CD4-positive, CD25-positive, alpha-beta regulatory T cell (primary cell): ENCODE results near the gene KMT2E. TPM values are rescaled to one million over a fixed set of nuclear protein-coding genes. Genes with fewer than 3 reads are reported as not detected.

Source experiments
- ATAC-seq, 2 donors: fragments of 150-1000 bp; cut with Tn5 transposase; one replicate each; pipeline ENCODE4 v1.10.0; 2021; ENCODE audit warnings: low read depth in 2 of 2, moderate number of reproducible peaks in 2 of 2, moderate library complexity in 1 of 2
- DNase-seq, 3 donors: peaks; one replicate each; pipeline versions ENCODE4 v3.0.0 to v3.0.0-alpha.2; 2012 to 2022; ENCODE audit warnings: mixed read lengths in 1 of 3
- H3K27ac ChIP-seq: one replicate; pipeline ENCODE4 v1.7.0; 2013; ENCODE audit warnings: mild to moderate bottlenecking, low read length; ENCODE audit not compliant: insufficient read depth, poor library complexity, severe bottlenecking
- H3K27me3 ChIP-seq: one replicate; pipeline ENCODE4 v1.7.0; 2013; ENCODE audit warnings: low read length; ENCODE audit not compliant: control insufficient read depth, insufficient read depth
- H3K36me3 ChIP-seq: one replicate; pipeline ENCODE4 v1.7.0; 2013; ENCODE audit warnings: mild to moderate bottlenecking, low read length, moderate library complexity; ENCODE audit not compliant: control insufficient read depth, insufficient read depth
- H3K4me1 ChIP-seq: 2 replicates; pipeline ENCODE4 v1.7.0; 2013; ENCODE audit warnings: mild to moderate bottlenecking, low read length; ENCODE audit not compliant: insufficient read depth, control insufficient read depth, poor library complexity, severe bottlenecking
- H3K4me3 ChIP-seq: one replicate; pipeline ENCODE4 v1.7.0; 2013; ENCODE audit warnings: low read depth, mild to moderate bottlenecking, low read length, moderate library complexity
- H3K9me3 ChIP-seq, 2 experiments: 1 replicate in 1 of 2; 2 replicates in 1 of 2; pipeline ENCODE4 v1.7.0; 2013; ENCODE audit warnings: low read length in 2 of 2, mild to moderate bottlenecking in 1 of 2, moderate library complexity in 1 of 2; ENCODE audit not compliant: control insufficient read depth in 2 of 2
- H3K27ac Mint-ChIP-seq, 3 donors: one replicate each; pipeline ENCODE4 v1.8.0; 2020 to 2022; ENCODE audit warnings: mild to moderate bottlenecking in 3 of 3, mixed read lengths in 3 of 3, moderate library complexity in 2 of 3
- H3K27me3 Mint-ChIP-seq: one replicate; pipeline ENCODE4 v1.8.0; 2022; ENCODE audit warnings: mild to moderate bottlenecking, mixed read lengths
- H3K36me3 Mint-ChIP-seq: one replicate; pipeline ENCODE4 v1.8.0; 2020; ENCODE audit warnings: mixed read lengths
- H3K4me1 Mint-ChIP-seq, 4 donors: one replicate each; pipeline ENCODE4 v1.8.0; 2020 to 2022; ENCODE audit warnings: mixed read lengths in 4 of 4, mild to moderate bottlenecking in 1 of 4
- H3K4me3 Mint-ChIP-seq, 4 donors: one replicate each; pipeline ENCODE4 v1.8.0; 2020 to 2022; ENCODE audit warnings: mild to moderate bottlenecking in 4 of 4, mixed read lengths in 4 of 4, moderate library complexity in 3 of 4
- H3K9me3 Mint-ChIP-seq, 7 donors: one replicate each; pipeline ENCODE4 v1.8.0; 2020 to 2022; ENCODE audit warnings: mixed read lengths in 7 of 7, mild to moderate bottlenecking in 3 of 7, moderate library complexity in 2 of 7
- polyA plus RNA-seq, 4 donors: library from polyadenylated mRNA; unstranded; fragments of 300-500 nt; fragmentation: Illumina TruSeq; gene quantifications; one replicate each; pipeline ENCODE4 v1.2.3, GENCODE V29; 2021
- total RNA-seq: library from RNA; stranded (reverse); gene quantifications from one replicate; pipeline ENCODE4 v1.2.3, GENCODE V29; 2022

Gene KMT2E
- total and polyA plus RNA-seq, 5 donors from 2014 or later: 146 to 360 (median 186) TPM

DNA sequence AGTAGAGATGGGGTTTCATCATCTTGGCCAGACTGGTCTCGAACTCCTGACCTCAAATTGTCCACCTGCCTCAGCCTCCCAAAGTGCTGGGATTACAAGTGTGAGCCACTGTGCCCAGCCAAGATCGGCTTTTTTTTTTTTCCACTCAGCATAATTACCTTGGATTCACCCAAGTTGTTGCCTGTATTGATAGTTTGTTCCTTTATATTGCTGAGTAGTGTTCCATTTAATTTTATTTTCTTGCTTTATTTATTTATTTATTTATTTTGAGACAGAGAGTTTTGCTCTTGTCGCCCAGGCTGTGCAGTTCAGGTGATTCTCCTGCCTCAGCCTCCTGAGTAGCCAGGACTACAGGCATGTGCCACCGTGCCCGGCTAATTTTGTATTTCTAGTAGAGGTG, 21.3 kb downstream of the KMT2E start:
- Histone ChIP-seq H3K4me1 (peaks cover 79% of the 10 kb centered on the region), H3K36me3 (peaks cover 7% of the 10 kb centered on the region), H3K9me3 (no peaks in the 10 kb centered on the region), H3K27ac (no peak overlapping the region), H3K4me3 (no peak overlapping the region), H3K27me3 (no peaks in the 10 kb centered on the region)
- Mint-ChIP-seq H3K4me3 (peak overlapping the region in 3 of 4 donors; percentile 62 to 75 (median 72)), H3K9me3 (no peaks in the 10 kb centered on the region), H3K27me3 (no peaks in the 10 kb centered on the region), H3K4me1 (peaks cover 38 to 77% (median 52%) of the 10 kb centered on the region in 4 donors), H3K36me3 (peaks cover 2% of the 10 kb centered on the region), H3K27ac (peak overlapping the region in 1 of 3 donors; percentile 54)
- ATAC-seq: no peak
- no peak for DNase-seq

DNA sequence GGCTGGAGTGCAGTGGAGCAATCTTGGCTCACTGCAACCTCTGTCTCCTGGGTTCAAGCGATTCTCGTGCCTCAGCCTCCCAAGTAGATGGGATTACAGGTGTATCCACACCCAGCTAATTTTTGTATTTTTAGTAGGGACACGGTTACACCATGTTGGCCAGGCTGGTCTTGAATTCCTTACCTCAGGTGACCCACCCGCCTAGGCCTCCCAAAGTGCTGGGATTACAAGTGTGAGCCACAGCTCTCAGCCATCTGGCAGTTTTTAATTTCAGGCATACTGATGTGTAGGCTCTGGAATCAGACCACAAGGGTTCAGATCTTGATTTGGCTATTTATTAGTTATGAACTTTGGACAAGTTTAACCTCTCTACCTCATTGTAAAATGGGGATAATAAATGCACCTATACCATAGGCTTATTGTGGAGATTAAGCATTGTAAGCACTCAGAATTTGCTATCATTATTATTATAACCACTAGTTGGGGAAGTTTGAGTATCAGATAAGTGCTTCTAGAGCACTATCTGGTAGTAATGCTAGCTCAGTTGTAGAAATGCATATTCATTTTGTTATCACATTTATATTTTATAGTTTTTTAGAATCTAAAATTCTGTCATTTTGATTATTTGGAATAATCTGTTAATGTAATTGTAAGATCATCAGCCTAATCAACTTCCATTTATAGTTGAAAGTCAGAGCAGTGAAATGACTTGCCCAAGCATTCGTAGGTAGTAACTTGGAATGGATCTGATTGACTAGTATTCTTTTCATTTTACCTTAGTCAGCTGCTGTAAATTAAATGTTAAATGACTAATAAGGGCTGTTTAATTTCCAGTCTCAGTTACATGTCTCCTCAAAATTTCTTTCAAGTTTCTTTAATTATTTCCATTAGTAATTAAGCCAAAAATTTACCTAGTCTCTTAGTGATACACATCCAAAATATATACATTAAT, 22.5 kb downstream of the KMT2E start:
- H3K27me3 Mint-ChIP-seq: no peaks in the 10 kb centered on the region
- peaks cover 5% of the 10 kb centered on the region for H3K36me3 Mint-ChIP-seq
- H3K9me3 Mint-ChIP-seq: no peaks in the 10 kb centered on the region
- H3K4me1 Mint-ChIP-seq: peaks cover 35 to 75% (median 52%) of the 10 kb centered on the region in 4 donors
- H3K4me3 ChIP-seq: peak overlapping the region; percentile 56
- H3K27ac Mint-ChIP-seq: peak overlapping the region in 2 of 3 donors; percentile 40 to 54
- ATAC-seq (peak; percentile 38 to 51), DNase-seq (no peak)
- H3K9me3 ChIP-seq: no peaks in the 10 kb centered on the region
- H3K27ac ChIP-seq: peak overlapping the region; percentile 50
- peaks cover 16% of the 10 kb centered on the region for H3K36me3 ChIP-seq
- no peaks in the 10 kb centered on the region for H3K27me3 ChIP-seq
- peak overlapping the region; percentile 24 to 75 (median 67) for H3K4me3 Mint-ChIP-seq
- peaks cover 84% of the 10 kb centered on the region for H3K4me1 ChIP-seq

DNA sequence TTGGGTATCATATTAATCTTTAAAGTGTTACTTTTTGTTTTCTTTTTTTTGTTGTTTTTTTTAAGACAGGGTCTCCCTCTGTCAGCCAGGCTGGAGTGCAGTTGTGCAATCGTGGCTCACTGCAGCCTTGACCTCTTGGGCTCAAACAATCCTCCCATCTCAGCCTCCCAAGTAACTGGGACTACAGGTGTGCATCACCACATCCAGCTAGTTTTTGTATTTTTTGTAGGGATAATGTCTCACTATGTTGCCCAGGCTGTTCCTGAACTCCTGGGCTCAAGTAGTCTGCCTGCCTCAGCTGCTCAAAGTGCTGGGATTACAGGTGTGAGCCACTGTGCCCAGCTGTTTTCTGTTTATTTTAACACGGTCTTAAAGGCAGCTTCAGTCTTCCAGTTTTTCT, 23.3 kb downstream of the KMT2E start:
- H3K27me3 Mint-ChIP-seq: no peaks in the 10 kb centered on the region

DNA sequence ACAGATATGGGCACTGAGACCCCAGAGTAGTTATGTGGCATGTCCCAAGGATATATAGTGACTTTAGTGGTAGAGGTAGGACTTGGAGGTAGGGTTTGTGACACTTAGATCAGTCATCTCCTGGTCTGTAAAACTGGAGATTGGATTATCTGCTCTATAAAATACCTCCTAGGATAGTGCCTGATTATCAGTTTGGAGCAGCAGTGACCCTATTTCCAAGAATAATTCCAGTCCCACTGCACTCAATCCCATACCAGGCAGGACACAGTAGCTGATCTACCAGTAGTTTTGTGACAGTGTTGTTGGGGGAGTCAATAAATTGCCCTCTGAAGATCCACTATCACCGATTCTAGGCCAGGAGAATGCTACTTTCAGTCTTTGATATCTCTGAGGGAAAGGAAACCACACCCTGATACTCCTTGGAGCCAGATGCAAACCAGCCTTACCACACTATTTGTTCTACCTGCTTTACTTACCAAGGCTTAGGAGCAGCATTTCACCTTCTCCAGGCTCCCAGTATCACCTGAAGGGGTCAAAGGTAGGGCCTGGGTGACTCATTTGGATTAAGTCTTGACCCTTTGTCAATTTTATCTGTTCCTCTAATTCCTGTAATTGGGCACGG, 30.6 kb downstream of the KMT2E start:
- H3K9me3 ChIP-seq: no peaks in the 10 kb centered on the region
- Mint-ChIP-seq H3K4me3 (no peak overlapping the region), H3K4me1 (peaks cover 25 to 70% (median 52%) of the 10 kb centered on the region in 4 donors), H3K27ac (peak overlapping the region in 1 of 3 donors; percentile 18), H3K27me3 (no peaks in the 10 kb centered on the region), H3K36me3 (peaks cover 36% of the 10 kb centered on the region), H3K9me3 (no peaks in the 10 kb centered on the region)
- no peak for ATAC-seq
- peaks cover 79% of the 10 kb centered on the region for H3K36me3 ChIP-seq
- H3K27me3 ChIP-seq: no peaks in the 10 kb centered on the region
- peaks cover 45% of the 10 kb centered on the region for H3K4me1 ChIP-seq
- no peak for DNase-seq
- peak overlapping the region; percentile 9 for H3K27ac ChIP-seq
- peak overlapping the region; percentile 30 for H3K4me3 ChIP-seq

More for the DNA sequence above, 23.3 kb downstream of the KMT2E start:
- no peak for ATAC-seq
- Histone ChIP-seq H3K4me3 (peak overlapping the region; percentile 56), H3K9me3 (no peaks in the 10 kb centered on the region), H3K36me3 (peaks cover 24% of the 10 kb centered on the region), H3K27me3 (no peaks in the 10 kb centered on the region), H3K27ac (peak overlapping the region; percentile 50), H3K4me1 (peaks cover 84% of the 10 kb centered on the region)
- Mint-ChIP-seq H3K4me3 (peak overlapping the region in 3 of 4 donors; percentile 58 to 82 (median 66)), H3K9me3 (no peaks in the 10 kb centered on the region), H3K36me3 (peaks cover 10% of the 10 kb centered on the region), H3K4me1 (peaks cover 35 to 75% (median 52%) of the 10 kb centered on the region in 4 donors), H3K27ac (peak overlapping the region; percentile 14 to 77 (median 73))
- DNase-seq: no peak

DNA sequence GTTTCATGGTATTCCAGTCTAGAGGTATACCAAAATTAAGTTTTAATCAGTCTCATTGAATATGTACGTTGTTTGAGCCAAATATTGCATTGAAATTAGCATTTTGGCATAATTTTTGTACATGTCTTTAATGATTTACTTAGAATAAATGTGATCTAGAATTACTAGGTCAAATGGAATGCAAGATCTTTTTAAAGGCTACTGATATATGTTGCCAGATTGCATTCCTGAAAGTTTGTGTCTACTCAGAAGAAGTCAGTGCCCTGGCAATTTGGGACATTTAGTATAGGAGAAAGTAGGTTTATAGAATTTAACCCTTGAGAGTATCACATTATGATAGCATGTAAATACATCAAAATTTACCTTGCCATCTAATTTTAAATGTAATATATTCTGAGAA, 32.4 kb downstream of the KMT2E start:
- H3K4me1 ChIP-seq: peaks cover 27% of the 10 kb centered on the region
- H3K36me3 ChIP-seq: peaks cover 84% of the 10 kb centered on the region
- no peaks in the 10 kb centered on the region for H3K27me3 ChIP-seq
- Mint-ChIP-seq H3K27me3 (no peaks in the 10 kb centered on the region), H3K9me3 (no peaks in the 10 kb centered on the region), H3K4me1 (peaks cover 34 to 72% (median 55%) of the 10 kb centered on the region in 4 donors), H3K27ac (peak overlapping the region in 1 of 3 donors; percentile 17), H3K36me3 (peaks cover 40% of the 10 kb centered on the region), H3K4me3 (peak overlapping the region in 1 of 4 donors; percentile 23)
- ATAC-seq (no peak), DNase-seq (no peak)
- no peaks in the 10 kb centered on the region for H3K9me3 ChIP-seq
- H3K4me3 ChIP-seq: no peak overlapping the region
- no peak overlapping the region for H3K27ac ChIP-seq

DNA sequence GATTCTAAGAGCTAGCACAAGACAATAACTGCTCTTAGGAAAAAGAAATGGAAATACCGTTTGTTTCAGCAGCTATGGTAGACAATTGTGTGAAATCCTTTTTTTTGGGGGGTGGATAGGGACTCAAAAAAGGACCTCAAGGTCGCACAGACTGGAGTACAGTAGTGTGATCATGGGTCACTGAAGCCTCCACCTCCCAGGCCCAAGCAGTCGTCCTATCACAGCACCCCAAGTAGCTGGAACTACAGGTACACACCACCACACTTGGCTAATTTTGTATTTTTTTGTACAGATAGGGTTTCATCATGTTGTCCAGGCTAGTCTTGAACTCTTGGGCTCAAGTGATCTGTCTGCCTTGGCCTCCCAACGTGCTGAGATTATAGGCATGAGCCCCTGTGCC, 33.9 kb downstream of the KMT2E start:
- H3K27ac Mint-ChIP-seq: no peak overlapping the region
- peaks cover 41% of the 10 kb centered on the region for H3K36me3 Mint-ChIP-seq
- H3K4me1 Mint-ChIP-seq: peaks cover 34 to 76% (median 59%) of the 10 kb centered on the region in 4 donors
- Histone ChIP-seq H3K36me3 (peaks cover 78% of the 10 kb centered on the region), H3K4me1 (peaks cover 27% of the 10 kb centered on the region), H3K27me3 (no peaks in the 10 kb centered on the region), H3K9me3 (no peaks in the 10 kb centered on the region), H3K27ac (no peak overlapping the region), H3K4me3 (no peak overlapping the region)
- no peaks in the 10 kb centered on the region for H3K9me3 Mint-ChIP-seq
- no peaks in the 10 kb centered on the region for H3K27me3 Mint-ChIP-seq
- DNase-seq (no peak), ATAC-seq (no peak)
- no peak overlapping the region for H3K4me3 Mint-ChIP-seq

DNA sequence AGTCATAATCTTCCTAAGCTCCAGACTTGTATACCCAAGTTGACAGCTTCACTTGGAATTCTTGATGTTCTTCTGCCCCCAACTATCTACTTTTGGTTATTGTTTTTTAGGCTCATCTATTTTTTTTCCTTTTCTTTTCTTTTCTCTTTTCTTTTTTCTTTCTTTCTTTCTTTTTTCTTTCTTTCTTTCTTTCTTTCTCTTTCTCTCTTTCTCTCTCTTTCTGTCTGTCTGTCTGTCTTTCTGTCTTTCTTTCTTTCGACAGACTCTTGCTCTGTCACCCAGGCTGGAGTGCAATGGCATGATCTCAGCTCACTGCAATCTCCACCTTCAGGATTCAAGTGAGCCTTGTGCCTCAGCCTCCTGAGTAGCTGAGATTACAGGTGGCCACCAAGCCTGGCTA, 36.5 kb downstream of the KMT2E start:
- peaks cover 70% of the 10 kb centered on the region for H3K36me3 ChIP-seq
- no peak overlapping the region for H3K4me3 Mint-ChIP-seq

More for the DNA sequence above, 36.5 kb downstream of the KMT2E start:
- H3K4me1 Mint-ChIP-seq: peaks cover 29 to 81% (median 58%) of the 10 kb centered on the region in 4 donors
- peaks cover 20% of the 10 kb centered on the region for H3K4me1 ChIP-seq
- no peak overlapping the region for H3K27ac ChIP-seq
- no peaks in the 10 kb centered on the region for H3K9me3 Mint-ChIP-seq
- H3K27me3 ChIP-seq: no peaks in the 10 kb centered on the region
- H3K9me3 ChIP-seq: no peaks in the 10 kb centered on the region
- peaks cover 37% of the 10 kb centered on the region for H3K36me3 Mint-ChIP-seq
- ATAC-seq (no peak), DNase-seq (no peak)
- H3K27me3 Mint-ChIP-seq: no peaks in the 10 kb centered on the region
- H3K27ac Mint-ChIP-seq: peak overlapping the region; percentile 56 to 91 (median 76)
- no peak overlapping the region for H3K4me3 ChIP-seq
